Glomerular endothelial cell (primary cell): ENCODE results near the gene C1QBP. TPM values are rescaled to one million over a fixed set of nuclear protein-coding genes. Genes with fewer than 3 reads are reported as not detected.
A peak's percentile ranks its signal among the peaks of the same experiment; 100 is the strongest.
"Not testable (repeated sequence)": the region's sequence is repeated elsewhere in the genome, so short reads cannot be mapped to it uniquely, and the experiment has no call there.

ENCODE experiments used
- DNase-seq: peaks from one replicate; pipeline ENCODE4 v3.0.0-alpha.2; 2011; ENCODE audit warnings: low read depth, low spot score; ENCODE audit errors: extremely low read depth
- total RNA-seq: library from RNA; depleted of rRNA; stranded (reverse); fragments of >200 nt; gene quantifications from 2 replicates; pipeline ENCODE4 v1.2.3, GENCODE V29; 2015

C1QBP gene
- total RNA-seq, 1 donor from 2014 or later, result 166 TPM

DNA sequence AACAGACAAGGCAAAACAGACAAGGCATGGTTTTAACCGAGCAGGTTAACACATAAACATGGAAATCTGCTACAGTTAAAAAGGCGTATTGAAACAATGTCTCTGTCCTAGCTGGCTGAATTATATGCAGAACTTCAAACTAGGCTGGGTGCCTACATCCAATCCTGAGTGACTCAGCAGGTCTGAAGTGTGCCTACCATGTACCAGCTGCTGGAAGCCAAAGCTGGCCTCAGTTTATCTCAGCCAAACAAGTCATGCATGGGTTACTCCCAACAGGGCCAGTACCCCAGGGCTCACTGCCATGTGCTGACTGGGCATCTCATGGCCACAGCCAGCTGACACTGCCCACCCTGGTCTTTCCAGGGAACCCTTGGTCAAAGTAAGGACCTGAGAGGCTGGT is 4.0 kb downstream of the C1QBP start:
- no peak for DNase-seq

GRCh38 chr17:5431949-5432556 is 6.9 kb downstream of the C1QBP start:
- DNase-seq, result no peak

- DNase-seq, result not testable (repeated sequence)
These were observed 7.7 kb downstream of the C1QBP start for GRCh38 chr17:5431234-5431633.

- DNase-seq, result no peak
These were observed 8.4 kb downstream of the C1QBP start for GRCh38 chr17:5430413-5430999.

- DNase-seq, result no peak
These were observed 9.6 kb downstream of the C1QBP start for GRCh38 chr17:5429191-5429887.

- no peak for DNase-seq
These were observed 13.1 kb downstream of the C1QBP start for GRCh38 chr17:5425826-5426225.

GRCh38 chr17:5424909-5425308 is 14.0 kb downstream of the C1QBP start:
- DNase-seq, result no peak

DNA sequence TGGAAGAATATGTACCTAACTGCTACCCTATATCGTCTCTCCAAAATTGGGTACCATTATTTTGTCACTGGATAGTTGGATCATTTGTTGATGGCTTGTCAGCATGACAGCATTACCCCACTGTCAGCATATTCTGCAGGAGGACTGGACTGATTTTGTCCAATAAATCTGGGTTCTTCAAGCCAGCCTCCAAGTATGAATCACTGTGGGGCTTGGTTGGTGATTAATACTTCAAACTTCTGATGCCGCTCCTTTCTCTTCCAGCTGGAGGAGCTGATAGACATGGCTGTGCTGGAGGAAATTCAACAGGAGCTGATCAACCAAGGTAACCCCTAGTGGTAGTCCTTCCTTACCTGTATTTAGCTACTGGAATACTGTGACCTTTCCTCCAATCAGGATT is 16.4 kb downstream of the C1QBP start:
- no peak for DNase-seq

DNA sequence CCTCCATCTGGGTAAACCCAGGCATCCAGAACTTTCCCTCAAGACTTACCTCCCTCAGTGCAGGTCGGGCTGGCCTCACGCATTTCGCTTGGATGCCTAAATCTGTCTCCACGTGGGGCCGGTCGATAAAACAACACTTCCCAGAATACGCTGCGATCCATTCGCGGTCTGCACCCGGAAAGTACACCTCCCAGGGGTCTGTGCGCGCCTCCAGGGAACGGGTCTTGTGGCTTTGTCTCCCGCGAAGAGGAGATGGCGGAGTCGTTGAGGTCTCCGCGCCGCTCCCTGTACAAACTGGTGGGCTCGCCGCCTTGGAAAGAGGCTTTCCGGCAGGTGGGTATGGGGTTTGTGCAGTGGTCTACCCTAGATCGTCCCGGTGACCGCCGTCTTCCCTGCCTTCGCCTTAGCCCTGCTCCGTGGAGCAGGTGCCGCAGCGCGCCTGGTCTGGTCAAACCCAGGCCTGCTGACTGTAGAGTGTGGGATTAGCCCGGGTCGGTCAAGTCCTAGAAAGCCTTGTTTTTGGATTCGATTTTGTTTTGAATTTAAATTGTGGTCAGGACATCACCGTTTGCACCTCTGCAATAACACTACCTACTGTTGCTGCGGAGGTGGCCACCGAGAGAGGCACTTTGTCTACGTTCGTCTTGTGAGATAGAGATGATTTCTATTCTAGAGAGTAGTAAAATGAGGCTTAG is 18.8 kb downstream of the C1QBP start, which contains the start of gene RPAIN:
RPAIN (plus strand) TSS at position 224 of the 695 bp plus-strand sequence; CDS start at position 253, 29 bp downstream.
- peak; percentile 76 for DNase-seq

DNA sequence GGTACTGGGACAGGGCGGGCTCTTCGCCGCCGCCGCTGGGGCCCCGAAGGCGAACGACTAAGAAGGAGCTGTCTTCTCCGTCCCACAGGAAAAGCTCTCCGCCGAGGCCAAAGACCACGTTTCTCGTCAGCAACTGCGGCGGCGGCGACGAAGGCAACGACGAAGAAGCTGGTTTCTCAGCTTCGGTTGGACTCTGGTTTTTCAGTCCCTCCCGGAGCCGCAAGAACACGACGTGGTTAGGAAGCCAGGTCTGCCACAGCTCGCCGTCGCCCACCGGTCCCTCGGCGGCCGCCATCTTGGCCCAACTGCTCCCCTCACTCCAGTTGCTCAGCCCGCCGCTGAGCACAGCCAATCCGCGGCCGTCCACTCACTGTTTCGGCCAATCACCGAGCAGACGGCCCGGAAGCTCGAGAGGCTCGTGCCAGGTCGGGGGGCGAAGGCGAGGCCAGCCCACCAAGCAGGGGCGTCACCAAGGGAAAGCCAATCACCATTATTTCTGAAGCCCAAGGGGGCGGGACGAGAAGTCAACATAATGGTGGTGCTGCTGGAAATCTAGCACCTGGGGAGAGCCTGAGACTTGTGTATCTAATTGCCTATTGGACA is 19.5 kb downstream of the C1QBP start, which contains the start of gene NUP88:
NUP88 (minus strand) TSS at position 307 of the 603 bp plus-strand sequence; CDS start at position 295, 12 bp downstream.
- DNase-seq, result peak; percentile 77

- DNase-seq, result peak; percentile 36
These were observed 20.0 kb downstream of the C1QBP start for GRCh38 chr17:5418858-5419355.

GRCh38 chr17:5416901-5417300 is 22.1 kb downstream of the C1QBP start:
- DNase-seq, result no peak

DNA sequence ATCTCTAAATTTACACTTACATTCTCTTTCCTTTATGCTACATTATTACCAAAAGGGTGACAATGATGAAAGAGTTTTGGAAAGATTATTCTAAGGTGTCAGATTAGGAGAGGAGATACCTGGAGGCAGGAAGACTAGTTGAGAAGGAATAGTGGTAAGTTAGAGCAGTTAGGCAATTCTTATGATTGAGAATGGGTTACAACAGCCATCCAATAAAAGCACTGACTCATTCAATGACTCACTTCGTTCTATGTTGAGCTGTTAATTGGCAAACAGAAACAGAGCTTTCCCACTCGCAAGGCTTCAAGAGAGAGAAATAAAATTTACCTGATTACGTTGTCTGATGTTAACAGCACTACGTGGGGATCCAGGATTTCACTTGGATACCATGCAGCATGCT is 25.3 kb downstream of the C1QBP start:
- peak; percentile 33 for DNase-seq

- DNase-seq, result no peak
These were observed 28.2 kb downstream of the C1QBP start for GRCh38 chr17:5410594-5411272.

DNA sequence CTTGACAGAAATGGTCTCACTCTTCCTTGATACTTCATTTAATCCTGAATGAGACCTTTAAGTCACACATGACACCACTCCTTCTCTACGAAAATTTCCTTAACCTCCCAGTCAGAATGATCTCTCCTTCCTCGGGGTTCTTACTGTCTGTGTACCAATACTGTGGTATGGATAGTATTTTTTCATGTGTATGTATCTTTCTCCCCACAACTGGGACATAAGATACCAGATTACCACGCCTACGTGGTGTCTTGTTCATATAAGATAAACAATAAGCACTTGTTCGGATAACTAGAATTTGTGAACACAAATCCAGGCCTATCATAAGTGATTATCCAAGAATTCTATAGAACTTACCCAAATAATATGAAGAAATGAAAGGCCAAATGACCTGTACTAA is 30.8 kb downstream of the C1QBP start:
- DNase-seq, result no peak

GRCh38 chr17:5405400-5405799 is 33.6 kb downstream of the C1QBP start:
- DNase-seq, result no peak

DNA sequence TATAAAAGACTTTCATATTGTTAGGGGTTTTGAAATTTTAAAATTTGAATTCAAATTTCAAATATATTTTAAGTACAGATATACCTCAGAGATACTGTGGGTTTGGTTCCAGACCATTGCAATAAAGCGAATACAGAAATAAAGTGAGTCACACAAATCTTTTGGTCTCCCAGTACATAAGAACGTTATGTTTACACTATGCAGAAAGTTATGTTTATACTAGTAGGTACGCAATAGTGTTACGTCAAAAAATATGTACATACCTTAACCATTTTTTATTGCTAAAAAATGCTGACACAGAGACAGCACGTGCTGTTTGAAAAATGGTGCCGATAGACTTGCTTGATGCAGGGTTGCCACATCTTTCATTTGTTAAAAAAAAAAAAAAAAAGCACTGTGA is 39.2 kb downstream of the C1QBP start:
- no peak for DNase-seq

DNA sequence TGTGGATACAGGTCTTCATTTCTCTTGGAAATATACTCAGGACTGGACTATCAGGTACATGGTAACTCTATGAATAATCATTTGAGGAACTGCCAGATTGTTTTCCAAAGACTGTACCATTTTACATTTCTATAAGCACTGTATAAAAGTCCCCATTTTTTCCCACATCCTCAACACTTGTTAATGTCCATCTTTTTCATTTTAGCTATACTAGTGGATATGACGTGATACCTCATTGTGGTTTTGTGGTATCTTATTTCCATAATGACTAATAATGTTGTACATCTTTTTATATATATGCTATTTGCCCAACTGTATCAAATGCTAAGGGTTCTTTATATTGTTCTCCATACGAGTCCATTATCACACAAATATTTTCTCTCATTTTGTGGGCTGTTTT is 42.3 kb downstream of the C1QBP start:
- DNase-seq, result no peak

DNA sequence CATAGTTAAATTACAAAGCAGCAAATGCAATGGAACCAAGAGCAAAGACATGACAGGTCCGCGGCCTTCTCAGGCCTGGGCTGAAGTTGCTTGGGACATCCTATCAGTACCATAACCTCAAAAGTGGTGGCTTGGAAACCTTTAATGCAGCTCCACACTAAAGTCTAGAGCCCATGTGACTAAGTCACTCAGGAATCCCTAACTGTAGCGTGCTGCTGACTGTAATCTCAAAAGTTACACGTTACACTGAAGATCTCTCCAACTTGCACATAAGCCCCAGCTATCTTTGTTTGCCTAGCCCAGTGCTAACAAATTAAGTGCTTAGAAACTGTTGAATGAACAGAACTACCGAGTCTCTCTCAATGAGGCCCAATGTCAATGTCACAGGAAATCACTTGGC is 47.3 kb downstream of the C1QBP start:
- no peak for DNase-seq
